Vagina (tissue), 2 donors: Measurements from ENCODE around the gene EPO. TPM values are rescaled to one million over a fixed set of nuclear protein-coding genes. Genes with fewer than 3 reads are reported as not detected.

Experiments
- DNase-seq, 2 donors: peaks; one replicate each; pipeline ENCODE4 v3.0.0-alpha.2; 2017; ENCODE audit errors: extremely low spot score in 2 of 2
- H3K27ac ChIP-seq: fragments of 200-600 bp; sonication (generic); one replicate; pipeline ENCODE4 v1.5.1; 2019
- H3K27me3 ChIP-seq: fragments of 200-600 bp; sonication (generic); one replicate; pipeline ENCODE4 v1.5.1; 2019
- H3K36me3 ChIP-seq, 2 donors: fragments of 200-600 bp; sonication (generic); one replicate each; pipeline ENCODE4 v1.5.1; 2017 to 2019
- H3K4me1 ChIP-seq: fragments of 200-600 bp; sonication (generic); one replicate; pipeline ENCODE4 v1.5.1; 2019
- H3K4me3 ChIP-seq, 2 donors: fragments of 200-600 bp; sonication (generic); 1 replicate in 1 of 2; 2 replicates in 1 of 2; pipeline ENCODE4 v1.5.1; 2016 to 2019
- H3K9me3 ChIP-seq: fragments of 200-600 bp; sonication (generic); one replicate; pipeline ENCODE4 v1.5.1; 2019
- CTCF ChIP-seq, 3 experiments: fragments of 450-650 bp in 2 of 3; fragments of 200-600 bp in 1 of 3; sonication (generic) in 1 of 3; IDR thresholded peaks; one replicate each; pipeline ENCODE4 v1.5.1; 2017 to 2019; ENCODE audit warnings: antibody characterized with exemption in 3 of 3, mild to moderate bottlenecking in 2 of 3, moderate library complexity in 2 of 3
- POLR2A ChIP-seq, 2 donors: fragments of 450-650 bp; IDR thresholded peaks; one replicate each; pipeline ENCODE4 v1.6.1; 2017; ENCODE audit warnings: antibody characterized with exemption in 2 of 2, mild to moderate bottlenecking in 2 of 2, moderate library complexity in 2 of 2
- POLR2AphosphoS5 ChIP-seq, 2 donors: sonication (generic); formaldehyde crosslinking; IDR thresholded peaks; one replicate each; pipeline ENCODE4 v1.9.0; 2017; ENCODE audit warnings: antibody characterized with exemption in 2 of 2, mild to moderate bottlenecking in 2 of 2, low read depth in 1 of 2; ENCODE audit not compliant: insufficient read depth in 1 of 2
- intact Hi-C: fragments of 100-400 bp; cut with DNase I; formaldehyde crosslinking; loops from one replicate; pipeline ENCODE4 v1.15.1; 2023
- total RNA-seq: library from RNA; depleted of rRNA; stranded (reverse); fragments of >200 nt; gene quantifications from one replicate; pipeline ENCODE4 v1.2.3, GENCODE V29; 2016

EPO gene
- total RNA-seq, 1 donor from 2014 or later: not detected

GRCh38 chr7:100763556-100764140 lies 43.4 kb downstream of the EPO start:
- Histone ChIP-seq H3K4me3 (no peak overlapping the region), H3K9me3 (no peaks in the 10 kb centered on the region), H3K27ac (no peak overlapping the region), H3K4me1 (no peaks in the 10 kb centered on the region), H3K27me3 (no peaks in the 10 kb centered on the region), H3K36me3 (no peaks in the 10 kb centered on the region)
- no peak for TF ChIP-seq POLR2AphosphoS5 (IDR thresholded peaks at IDR 0.05; ENCODE audit: insufficient read depth in 1 of 2, low read depth in 1 of 2)
- no peak for TF ChIP-seq POLR2A (IDR thresholded peaks at IDR 0.05)
- no peak for TF ChIP-seq CTCF (IDR thresholded peaks at IDR 0.05)
- intact Hi-C loops: no loop called here
- DNase-seq: no peak

- no peak for DNase-seq
- Histone ChIP-seq H3K9me3 (no peaks in the 10 kb centered on the region), H3K4me3 (no peak overlapping the region), H3K36me3 (no peaks in the 10 kb centered on the region), H3K27ac (no peak overlapping the region), H3K4me1 (no peaks in the 10 kb centered on the region), H3K27me3 (no peaks in the 10 kb centered on the region)
- TF ChIP-seq CTCF (IDR thresholded peaks at IDR 0.05) (no peak), POLR2A (IDR thresholded peaks at IDR 0.05) (no peak), POLR2AphosphoS5 (IDR thresholded peaks at IDR 0.05; ENCODE audit: insufficient read depth in 1 of 2, low read depth in 1 of 2) (no peak)
- intact Hi-C loops: no loop called here
These were observed 44.6 kb downstream of the EPO start for GRCh38 chr7:100764841-100765240.

GRCh38 chr7:100765250-100765649 lies 45.0 kb downstream of the EPO start:
- Histone ChIP-seq H3K4me3 (no peak overlapping the region), H3K27ac (no peak overlapping the region), H3K36me3 (no peaks in the 10 kb centered on the region), H3K27me3 (no peaks in the 10 kb centered on the region), H3K4me1 (no peaks in the 10 kb centered on the region), H3K9me3 (no peaks in the 10 kb centered on the region)
- DNase-seq: no peak
- intact Hi-C loops: no loop called here
- TF ChIP-seq POLR2A (IDR thresholded peaks at IDR 0.05) (no peak), POLR2AphosphoS5 (IDR thresholded peaks at IDR 0.05; ENCODE audit: insufficient read depth in 1 of 2, low read depth in 1 of 2) (no peak), CTCF (IDR thresholded peaks at IDR 0.05) (no peak)

GRCh38 chr7:100768784-100769183 lies 48.5 kb downstream of the EPO start:
- Histone ChIP-seq H3K27ac (no peak overlapping the region), H3K36me3 (no peaks in the 10 kb centered on the region), H3K27me3 (no peaks in the 10 kb centered on the region), H3K9me3 (no peaks in the 10 kb centered on the region), H3K4me3 (no peak overlapping the region), H3K4me1 (no peaks in the 10 kb centered on the region)
- TF ChIP-seq POLR2AphosphoS5 (IDR thresholded peaks at IDR 0.05; ENCODE audit: insufficient read depth in 1 of 2, low read depth in 1 of 2) (no peak), CTCF (IDR thresholded peaks at IDR 0.05) (no peak), POLR2A (IDR thresholded peaks at IDR 0.05) (no peak)
- no peak for DNase-seq
- intact Hi-C loops: no loop called here

Other genes with a start within 250 kb of the EPO start
- 34.6 TPM for gene TSC22D4, start 241.3 kb upstream of the EPO start, total RNA-seq
- 3.9 TPM for gene NYAP1, start 236.5 kb upstream of the EPO start, total RNA-seq
- 37.6 TPM for gene AGFG2, start 181.3 kb upstream of the EPO start, total RNA-seq
- 2.9 TPM for gene SAP25, start 146.6 kb upstream of the EPO start, total RNA-seq
- gene LRCH4, start 134.3 kb upstream of the EPO start, total RNA-seq: 72.2 TPM
- gene FBXO24, start 134.1 kb upstream of the EPO start, total RNA-seq: 0.98 TPM
- 85.4 TPM for gene PCOLCE, start 118.1 kb upstream of the EPO start, total RNA-seq
- 11.8 TPM for gene MOSPD3, start 107.9 kb upstream of the EPO start, total RNA-seq
- gene TFR2, start 78.9 kb upstream of the EPO start, total RNA-seq: 0.25 TPM
- 0.49 TPM for gene ACTL6B, start 64.0 kb upstream of the EPO start, total RNA-seq
- 283 TPM for gene GNB2, start 46.7 kb upstream of the EPO start, total RNA-seq
- gene GIGYF1, start 26.2 kb upstream of the EPO start, total RNA-seq: 20.6 TPM
- gene POP7, start 14.3 kb upstream of the EPO start, total RNA-seq: 44.0 TPM
- gene ZAN, start 13.1 kb downstream of the EPO start, total RNA-seq: not detected
- gene EPHB4, start 107.1 kb downstream of the EPO start, total RNA-seq: 72.4 TPM
- gene SLC12A9, start 132.2 kb downstream of the EPO start, total RNA-seq: 15.7 TPM
- 52.1 TPM for gene TRIP6, start 146.9 kb downstream of the EPO start, total RNA-seq
- 96.5 TPM for gene SRRT, start 154.6 kb downstream of the EPO start, total RNA-seq
- 3.4 TPM for gene UFSP1, start 169.2 kb downstream of the EPO start, total RNA-seq
- 9.3 TPM for gene ACHE, start 175.4 kb downstream of the EPO start, total RNA-seq
- 0.49 TPM for gene MUC3A, start 229.1 kb downstream of the EPO start, total RNA-seq
- gene MUC12, start 249.1 kb downstream of the EPO start, total RNA-seq: 2.7 TPM